ENCODE results near the gene GNPDA1.

Gene GNPDA1

DNA sequence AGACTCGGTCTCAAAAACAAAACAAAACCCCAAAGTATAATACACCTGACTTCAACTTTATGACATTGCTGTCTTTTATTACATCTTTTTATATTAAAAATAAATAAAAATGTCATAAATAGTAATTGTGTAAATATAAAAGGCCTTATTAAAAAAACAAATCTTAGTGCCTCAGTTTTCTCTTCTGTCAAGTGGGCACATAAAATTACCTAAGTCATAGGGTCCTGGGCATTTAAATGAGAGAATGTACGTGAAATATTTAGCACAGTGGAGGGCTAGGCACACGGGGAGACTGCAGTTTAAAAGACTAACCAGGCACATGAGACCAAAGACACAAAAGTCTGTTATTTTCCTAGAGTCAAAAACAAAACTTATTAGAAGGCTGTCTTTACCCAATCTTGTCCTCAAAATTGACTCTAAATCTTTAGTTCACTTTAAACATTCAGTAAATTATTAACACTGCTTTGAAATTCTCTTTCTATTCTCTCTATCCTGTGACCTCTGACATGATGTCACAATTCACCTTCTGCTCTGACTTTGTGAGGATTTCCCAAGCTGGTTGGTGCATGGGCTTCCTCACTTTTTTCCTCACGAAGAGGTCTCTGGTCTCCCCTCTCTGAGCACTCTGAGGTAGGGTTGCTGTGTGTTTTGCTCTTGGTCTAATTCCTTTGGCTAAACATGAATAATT, 46.4 kb downstream of the GNPDA1 start:
- TF ChIP-seq, protein P1, sequence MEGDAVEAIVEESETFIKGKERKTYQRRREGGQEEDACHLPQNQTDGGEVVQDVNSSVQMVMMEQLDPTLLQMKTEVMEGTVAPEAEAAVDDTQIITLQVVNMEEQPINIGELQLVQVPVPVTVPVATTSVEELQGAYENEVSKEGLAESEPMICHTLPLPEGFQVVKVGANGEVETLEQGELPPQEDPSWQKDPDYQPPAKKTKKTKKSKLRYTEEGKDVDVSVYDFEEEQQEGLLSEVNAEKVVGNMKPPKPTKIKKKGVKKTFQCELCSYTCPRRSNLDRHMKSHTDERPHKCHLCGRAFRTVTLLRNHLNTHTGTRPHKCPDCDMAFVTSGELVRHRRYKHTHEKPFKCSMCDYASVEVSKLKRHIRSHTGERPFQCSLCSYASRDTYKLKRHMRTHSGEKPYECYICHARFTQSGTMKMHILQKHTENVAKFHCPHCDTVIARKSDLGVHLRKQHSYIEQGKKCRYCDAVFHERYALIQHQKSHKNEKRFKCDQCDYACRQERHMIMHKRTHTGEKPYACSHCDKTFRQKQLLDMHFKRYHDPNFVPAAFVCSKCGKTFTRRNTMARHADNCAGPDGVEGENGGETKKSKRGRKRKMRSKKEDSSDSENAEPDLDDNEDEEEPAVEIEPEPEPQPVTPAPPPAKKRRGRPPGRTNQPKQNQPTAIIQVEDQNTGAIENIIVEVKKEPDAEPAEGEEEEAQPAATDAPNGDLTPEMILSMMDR (conservative IDR thresholded peaks at IDR 0.05) = no peak
- no peak for TF ChIP-seq ZFX (IDR thresholded peaks at IDR 0.05)
- no peak overlapping the region for H3K27ac ChIP-seq

DNA sequence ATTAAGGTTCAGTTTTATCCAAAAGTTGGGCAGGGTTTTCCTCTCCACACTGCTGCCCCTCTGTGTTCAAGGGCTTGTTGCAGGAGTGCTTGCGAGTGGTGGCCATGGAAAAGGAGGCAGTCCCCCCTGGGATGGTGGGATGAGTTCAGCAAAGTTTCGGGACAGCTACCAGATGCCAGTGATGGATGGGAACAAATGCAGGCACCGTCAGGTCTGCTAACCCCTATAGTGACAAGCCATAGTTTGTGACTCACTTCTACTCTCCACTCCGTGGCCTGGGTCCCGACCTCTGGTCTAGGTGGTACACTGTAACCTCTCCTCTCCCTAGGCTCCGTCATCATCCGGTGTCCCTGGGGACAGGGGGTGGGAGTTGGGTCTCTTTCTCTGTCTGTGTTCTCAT, 47.8 kb downstream of the GNPDA1 start:
- no peak overlapping the region for H3K27ac ChIP-seq
- no peak for TF ChIP-seq ZFX (IDR thresholded peaks at IDR 0.05)
- TF ChIP-seq, protein P1 (conservative IDR thresholded peaks at IDR 0.05) = no peak

DNA sequence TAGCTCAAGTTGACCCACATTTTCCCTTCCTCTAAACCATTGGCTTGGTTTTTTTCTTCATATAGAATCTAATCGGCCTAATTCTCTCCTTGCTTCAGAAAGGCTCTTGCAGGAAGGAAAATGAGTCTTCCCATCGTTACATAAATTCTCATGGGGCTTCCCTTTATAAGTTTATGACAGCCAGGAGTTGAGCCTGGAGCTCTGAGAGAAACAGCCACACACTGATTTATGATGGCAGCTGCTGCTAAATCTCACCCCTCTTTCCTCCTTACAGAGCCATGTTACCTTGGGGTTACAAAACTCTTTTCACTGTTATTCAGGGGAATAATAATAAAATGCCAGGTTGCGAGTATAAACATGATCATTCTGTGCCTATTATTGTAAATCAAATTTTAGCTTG, 49.1 kb downstream of the GNPDA1 start:
- no peak overlapping the region for H3K27ac ChIP-seq
- TF ChIP-seq, protein P1 (conservative IDR thresholded peaks at IDR 0.05) = no peak
- no peak for TF ChIP-seq ZFX (IDR thresholded peaks at IDR 0.05)

DNA sequence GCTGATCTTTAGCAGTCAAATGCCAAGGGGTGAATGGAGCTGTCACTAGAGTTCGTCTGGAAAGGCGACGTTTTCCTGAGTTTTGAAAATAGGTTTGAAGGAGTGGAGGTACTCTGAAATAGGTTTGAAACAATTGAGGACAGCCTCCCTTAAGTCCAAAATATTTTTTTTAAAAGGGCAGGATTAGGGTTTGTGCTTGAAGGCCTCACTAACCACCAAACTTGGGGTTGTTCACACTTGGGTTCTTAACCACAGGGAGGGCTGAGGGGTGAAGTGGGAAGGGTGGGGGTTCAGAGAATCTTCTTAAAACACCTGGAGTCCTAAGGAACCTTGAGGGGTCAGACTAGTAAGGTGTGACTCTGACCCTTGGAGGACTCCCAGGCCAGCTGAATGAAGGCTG, 51.4 kb downstream of the GNPDA1 start:
- TF ChIP-seq, protein P1 (conservative IDR thresholded peaks at IDR 0.05) = no peak
- TF ChIP-seq ZFX (IDR thresholded peaks at IDR 0.05) = no peak
- no peak overlapping the region for H3K27ac ChIP-seq

DNA sequence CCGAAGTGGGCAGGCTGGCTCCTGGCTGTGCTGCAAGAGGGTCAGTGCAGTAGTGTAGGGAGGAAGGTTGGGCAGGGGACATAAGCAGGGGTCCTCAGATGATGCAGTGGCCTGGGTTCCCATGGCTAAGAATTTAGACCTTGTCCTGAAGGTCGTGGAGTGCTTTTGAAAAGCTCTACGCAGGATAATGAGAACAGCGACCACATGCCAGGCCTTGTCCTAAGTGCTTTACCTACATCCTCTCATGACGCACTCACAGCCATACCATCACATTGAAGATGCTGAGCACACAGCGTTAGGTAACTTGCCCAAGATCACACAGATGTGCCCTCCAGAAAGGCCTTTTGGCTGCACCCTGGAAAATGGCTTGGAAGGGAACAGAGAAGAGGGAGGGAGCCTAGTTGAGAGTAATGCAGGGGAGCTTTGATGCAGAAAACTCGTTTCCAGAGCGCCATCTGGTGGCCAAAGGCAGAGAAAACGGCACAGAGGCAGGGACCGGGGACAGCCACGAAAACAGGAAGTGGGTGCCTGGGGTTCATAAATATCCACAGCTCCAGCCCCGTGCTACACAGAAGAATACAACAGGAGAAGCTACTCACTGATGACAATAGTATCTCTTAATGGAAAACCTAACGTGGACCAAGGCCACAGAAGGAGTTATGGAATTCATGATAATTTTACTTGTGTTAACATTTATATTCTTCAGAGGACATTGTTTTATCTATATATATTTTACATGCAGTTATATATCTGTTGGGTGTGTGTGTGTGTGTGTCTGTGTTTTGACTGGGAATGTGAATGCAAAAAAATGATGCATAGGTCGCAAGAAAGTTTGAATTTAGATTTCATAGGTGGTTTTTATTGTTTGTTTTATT, 52.1 kb downstream of the GNPDA1 start:
- no peak for TF ChIP-seq ZFX (IDR thresholded peaks at IDR 0.05)
- TF ChIP-seq, protein P1 (conservative IDR thresholded peaks at IDR 0.05) = peak; percentile 88
- H3K27ac ChIP-seq = no peak overlapping the region

DNA sequence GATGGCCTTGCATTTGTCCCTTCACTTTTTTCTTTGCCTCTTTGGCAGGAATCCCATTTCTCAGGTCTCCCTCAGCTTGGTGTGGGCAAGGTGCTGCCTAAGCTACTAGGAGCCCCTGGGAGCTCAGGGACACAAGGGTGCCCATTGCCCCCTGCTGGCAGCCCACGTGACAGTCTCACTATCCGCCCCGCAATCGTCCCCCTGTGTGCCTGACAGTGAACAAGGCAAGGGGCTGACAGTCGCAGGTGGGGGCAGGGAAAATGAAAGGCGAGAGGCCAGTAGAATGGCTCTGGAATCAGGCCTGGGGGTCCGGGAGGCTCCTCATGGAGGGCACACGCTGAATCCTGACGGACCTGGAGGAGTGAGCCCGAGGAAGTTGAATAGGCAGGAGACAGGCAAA, 52.8 kb downstream of the GNPDA1 start:
- no peak overlapping the region for H3K27ac ChIP-seq
- TF ChIP-seq ZFX (IDR thresholded peaks at IDR 0.05) = no peak
- TF ChIP-seq, protein P1 (conservative IDR thresholded peaks at IDR 0.05) = no peak

DNA sequence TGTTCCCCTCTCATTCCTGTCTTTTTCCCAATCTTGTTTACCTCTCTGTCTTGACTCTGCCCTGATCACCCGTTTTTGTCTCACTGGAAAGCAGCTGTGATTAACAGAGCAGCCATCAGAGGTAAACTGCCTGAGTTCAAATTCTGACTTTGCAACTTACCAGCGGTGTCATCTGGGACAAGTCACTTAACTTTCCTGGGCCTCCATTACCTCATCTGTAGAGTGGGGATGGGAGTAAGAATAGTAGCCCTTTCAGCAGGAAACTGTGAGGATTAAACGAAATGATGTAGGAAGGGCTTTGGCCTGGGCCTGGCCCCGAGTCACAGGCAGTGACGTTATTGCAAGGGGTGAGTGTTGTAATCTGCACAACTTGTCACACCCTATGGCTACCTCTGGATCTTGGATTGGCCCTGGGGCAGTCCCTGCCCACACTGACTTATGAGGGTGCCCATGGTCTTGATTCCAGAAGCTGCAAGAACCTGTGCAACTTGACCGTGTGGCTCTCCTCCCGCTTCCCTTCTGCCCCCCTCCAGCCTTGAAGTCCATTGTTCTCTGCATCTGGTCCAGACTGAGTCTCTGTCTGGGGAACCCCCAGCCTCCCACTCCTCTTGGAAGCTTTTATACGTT, 54.2 kb downstream of the GNPDA1 start:
- no peak overlapping the region for H3K27ac ChIP-seq
- TF ChIP-seq ZFX (IDR thresholded peaks at IDR 0.05) = no peak
- TF ChIP-seq, protein P1 (conservative IDR thresholded peaks at IDR 0.05) = no peak

Data from C4-2B (cell line).